Hindlimb muscle (tissue), 1 donor: ENCODE results near the gene STS. TPM values are rescaled to one million over a fixed set of nuclear protein-coding genes. Genes with fewer than 3 reads are reported as not detected.

ENCODE experiments used
- DNase-seq: peaks from one replicate; pipeline ENCODE4 v3.0.0-alpha.2; 2013
- polyA plus RNA-seq: library from polyadenylated mRNA; unstranded; fragments of 120-200 nt; gene quantifications from one replicate; pipeline ENCODE4 v1.2.1, GENCODE V29; 2013; ENCODE audit not compliant: insufficient read length

The STS gene, protein sequence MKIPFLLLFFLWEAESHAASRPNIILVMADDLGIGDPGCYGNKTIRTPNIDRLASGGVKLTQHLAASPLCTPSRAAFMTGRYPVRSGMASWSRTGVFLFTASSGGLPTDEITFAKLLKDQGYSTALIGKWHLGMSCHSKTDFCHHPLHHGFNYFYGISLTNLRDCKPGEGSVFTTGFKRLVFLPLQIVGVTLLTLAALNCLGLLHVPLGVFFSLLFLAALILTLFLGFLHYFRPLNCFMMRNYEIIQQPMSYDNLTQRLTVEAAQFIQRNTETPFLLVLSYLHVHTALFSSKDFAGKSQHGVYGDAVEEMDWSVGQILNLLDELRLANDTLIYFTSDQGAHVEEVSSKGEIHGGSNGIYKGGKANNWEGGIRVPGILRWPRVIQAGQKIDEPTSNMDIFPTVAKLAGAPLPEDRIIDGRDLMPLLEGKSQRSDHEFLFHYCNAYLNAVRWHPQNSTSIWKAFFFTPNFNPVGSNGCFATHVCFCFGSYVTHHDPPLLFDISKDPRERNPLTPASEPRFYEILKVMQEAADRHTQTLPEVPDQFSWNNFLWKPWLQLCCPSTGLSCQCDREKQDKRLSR
- 16.6 TPM for polyA plus RNA-seq

DNA sequence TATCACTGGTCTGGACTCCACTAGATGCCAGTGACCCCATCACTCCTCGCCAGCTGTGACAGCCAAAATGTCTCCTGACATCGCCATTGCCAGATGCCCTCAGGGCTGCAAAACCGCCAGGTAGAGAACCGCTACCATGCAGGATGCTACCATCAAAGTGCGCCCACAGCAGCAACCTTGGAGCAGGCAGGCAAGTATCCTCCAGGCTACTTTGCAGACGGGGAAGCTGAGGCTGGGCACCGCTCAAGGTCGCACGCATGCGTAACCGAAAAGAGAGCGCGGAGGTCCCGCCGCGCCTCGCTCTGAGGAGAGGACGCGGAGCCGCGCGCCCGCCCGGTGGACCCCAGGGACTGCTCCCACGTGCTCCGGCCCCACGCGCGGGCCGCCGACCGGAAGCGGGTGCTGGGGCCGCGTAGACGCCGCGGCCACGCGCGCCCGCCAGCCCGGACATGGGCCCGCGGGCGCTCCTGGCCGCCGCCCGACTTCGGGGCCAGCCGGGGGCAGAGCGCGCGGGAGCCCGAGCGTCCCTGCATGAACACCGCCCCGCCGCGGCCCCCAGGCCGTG is at the start of gene STS:
TSS of gene STS (plus strand) at position 300 of the 565 bp plus-strand sequence. CDS start 105,488 bp downstream, outside the sequence.
- DNase-seq = peak; percentile 54

GRCh38 chrX:7100022-7100421 is 47.5 kb upstream of the STS start:
- no peak for DNase-seq

GRCh38 chrX:7102119-7102518 is 45.4 kb upstream of the STS start:
- no peak for DNase-seq

DNA sequence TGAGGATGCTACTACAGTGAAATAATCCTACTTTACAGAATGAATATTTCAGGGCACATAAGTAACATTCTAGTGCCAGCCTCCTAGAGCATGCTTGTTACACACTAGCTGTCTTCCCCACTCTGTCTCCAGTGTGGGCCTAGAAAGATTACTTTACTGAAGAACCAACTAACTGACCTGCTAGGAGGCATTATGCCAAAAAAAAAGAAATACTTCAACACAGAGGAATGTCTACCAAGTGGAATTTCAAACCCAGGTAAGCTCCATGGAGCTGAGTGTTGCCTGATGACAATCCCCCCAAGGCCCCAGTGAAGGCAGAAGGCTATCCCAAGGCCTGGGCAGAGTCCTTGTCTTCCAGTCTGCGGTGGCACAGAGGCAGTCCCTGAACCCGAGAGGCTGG is 40.9 kb upstream of the STS start:
- no peak for DNase-seq

DNA sequence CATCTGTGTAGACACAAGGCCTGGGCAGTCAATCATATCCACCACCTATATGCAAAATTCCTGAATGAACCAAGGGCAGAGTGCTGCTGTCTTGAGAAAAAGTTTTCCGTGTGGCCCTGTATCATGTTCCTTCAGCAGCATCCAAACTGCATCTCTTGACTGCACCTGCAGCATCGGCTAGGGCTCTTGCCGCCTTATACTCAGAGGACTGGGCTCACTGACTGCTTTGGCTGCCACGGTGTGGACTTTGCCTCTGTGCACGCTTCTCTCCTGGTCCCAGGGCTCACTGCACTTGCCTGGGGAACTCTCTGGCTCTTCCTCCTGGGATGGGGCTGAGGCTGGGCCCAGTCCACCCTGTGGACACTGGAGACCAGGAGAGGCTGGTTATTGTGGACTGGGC is 39.5 kb upstream of the STS start:
- no peak for DNase-seq

DNA sequence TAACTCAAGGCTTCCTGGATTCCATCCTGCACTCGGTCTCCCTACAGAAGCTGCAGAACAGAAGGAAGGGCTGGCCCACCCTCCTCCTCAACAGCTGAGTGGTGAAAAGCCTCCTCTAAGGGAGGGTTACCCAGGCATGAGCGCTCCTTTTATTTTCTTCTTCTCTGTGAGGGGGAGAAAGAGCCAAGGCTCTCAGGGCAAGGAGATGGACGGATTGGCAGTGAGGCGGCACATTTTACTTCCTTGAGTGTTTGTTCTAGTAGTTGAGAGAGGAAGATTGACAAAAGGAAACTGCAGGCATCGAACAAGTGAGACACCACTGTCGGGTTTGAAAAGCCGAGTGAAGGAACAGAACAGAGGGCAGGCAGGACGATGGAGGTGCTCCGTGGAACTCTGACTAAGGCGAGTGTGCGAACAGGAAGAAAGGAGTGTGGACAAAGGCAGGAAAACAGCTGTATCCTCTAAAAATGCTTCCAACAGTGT is 38.4 kb upstream of the STS start:
- DNase-seq = no peak

GRCh38 chrX:7109838-7110793 is 37.4 kb upstream of the STS start:
- no peak for DNase-seq

DNA sequence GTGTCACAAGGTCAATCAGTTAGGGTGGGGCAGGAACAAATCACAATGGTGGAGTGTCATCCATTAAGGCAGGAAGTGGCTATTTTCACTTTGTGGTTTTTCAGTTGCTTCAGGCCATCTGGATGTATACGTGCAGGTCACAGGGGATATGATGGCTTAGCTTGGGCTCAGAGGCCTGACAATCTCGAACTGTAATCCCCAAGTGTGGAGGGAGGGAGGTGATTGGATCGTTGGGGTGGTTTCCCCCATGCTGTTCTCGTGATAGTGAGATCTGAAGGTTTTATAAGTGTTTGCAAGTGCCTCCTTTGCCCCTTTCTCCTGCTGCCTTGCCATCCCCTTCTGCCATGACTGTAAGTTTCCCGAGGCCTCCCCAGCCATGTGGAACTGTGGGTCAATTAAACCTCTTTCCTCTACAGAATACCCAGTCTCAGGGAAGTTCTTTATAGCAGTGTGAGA is 36.7 kb upstream of the STS start:
- DNase-seq = no peak

GRCh38 chrX:7111518-7111917 is 36.0 kb upstream of the STS start:
- no peak for DNase-seq

GRCh38 chrX:7112071-7112470 is 35.4 kb upstream of the STS start:
- no peak for DNase-seq

DNA sequence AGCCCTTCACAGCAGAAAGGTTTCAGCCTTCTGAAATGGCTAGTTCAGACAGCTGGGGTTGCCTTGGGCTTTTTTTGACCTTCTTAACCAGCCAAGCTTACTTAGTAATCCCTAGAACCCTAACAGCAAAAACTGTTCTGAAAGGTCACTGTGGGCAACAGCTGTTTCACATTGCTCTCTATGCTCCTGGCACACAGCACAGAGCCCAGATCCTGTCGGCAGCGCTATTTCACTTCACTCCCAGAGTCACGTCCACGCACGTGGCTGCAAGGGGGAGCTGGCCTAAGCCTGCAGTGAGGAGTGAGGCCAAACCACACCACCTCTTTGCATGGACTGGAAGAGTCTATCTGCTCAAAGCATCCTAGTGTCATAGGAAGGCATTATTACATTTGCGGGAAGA is 32.0 kb upstream of the STS start:
- no peak for DNase-seq

DNA sequence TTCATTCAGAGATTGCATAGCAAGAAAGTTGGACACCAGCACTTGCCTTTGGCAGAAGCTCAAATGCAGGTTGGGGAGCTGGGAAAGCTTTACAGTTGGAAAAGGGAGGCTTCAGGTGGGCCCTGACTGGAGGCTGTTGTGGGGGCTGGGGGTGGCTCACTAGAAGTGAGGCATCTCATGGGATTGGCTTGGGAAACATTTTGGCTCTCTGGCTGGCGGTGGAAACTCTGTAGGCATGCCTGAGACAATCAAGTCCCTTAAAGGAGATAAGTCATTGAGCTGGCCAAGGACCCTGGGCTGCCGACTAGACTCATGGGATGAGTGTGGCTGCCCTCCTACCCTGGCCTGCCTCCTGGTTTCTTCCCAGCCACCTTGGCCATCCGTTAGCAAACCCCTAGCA is 31.4 kb upstream of the STS start:
- no peak for DNase-seq

DNA sequence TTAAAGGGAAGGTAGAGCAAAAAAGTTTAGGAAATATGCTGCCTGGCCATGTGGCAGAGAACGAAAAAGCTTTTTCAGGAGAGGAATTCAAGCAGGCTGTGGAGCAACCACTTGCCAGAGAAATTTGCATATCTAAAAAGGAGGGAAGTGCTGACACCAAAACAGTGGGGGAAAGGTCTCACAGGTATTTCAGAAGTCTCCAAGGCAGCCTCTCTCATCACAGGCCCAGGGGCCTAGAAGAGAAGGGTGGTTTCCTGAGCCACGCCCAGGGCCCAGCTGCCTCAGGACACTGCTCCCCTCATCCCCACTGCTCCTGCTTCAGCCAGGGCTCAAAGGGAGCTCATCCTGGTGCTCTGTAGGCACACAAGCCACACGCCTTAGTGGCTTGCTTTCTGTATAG is 29.9 kb upstream of the STS start:
- no peak for DNase-seq

DNA sequence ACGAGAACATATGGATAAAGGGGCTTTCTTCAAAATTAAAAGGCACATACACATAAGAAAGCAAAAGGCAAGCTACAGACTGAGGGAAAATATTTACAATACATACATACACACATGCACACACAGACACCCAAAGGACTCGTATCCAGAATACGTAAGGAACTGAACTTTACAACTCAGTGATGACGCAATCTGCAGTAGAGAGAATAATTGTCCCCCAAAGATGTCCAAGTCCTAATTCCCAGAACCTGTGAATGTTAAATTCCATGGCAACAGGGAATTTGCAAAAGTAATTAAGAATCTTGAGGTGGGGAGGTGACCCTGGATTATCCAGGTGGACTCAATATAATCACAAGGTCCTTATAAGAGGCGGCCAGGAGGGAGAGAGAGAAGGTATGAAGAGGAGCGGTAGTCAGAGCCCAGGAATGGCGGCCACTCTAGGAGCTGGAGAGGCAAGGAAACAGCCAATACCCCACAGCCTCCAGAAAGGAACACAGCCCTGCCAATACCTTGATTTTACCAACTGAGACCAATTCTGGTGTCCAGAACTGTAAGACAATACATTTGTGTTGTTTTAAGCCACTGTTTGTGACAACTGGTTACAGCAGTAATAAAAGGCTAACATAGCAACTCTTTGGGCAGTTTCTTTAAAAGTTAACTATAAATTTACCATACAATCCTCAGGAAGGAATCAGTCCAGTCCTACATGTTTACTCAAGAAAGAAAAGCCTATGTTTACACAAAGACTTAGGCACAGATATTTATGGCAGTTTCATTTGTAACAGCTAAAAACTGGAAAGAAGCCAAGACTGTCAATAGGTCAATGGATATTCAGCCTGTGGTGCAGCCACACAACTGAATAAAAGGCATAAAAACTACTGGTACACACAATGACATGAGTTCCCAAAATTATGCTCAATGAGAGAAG is 27.3 kb upstream of the STS start:
- DNase-seq = no peak

DNA sequence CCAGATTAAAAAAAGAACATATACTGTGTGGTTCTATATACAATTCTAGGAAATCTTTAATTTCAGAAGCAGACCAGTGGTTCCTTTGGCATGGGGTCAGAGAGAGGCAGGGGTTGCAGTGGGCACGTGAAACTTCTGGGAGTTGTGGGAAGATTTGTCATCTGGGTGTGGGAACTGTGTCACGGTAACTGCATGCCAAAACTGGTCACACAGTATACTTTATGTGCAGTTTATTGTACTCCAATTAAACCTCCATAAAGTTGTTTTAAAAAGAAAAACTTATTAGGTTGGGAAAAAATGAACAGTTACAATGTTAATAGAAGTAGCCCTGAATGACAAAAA is 26.7 kb upstream of the STS start:
- DNase-seq = no peak

GRCh38 chrX:7127056-7127455 is 20.5 kb upstream of the STS start:
- no peak for DNase-seq

DNA sequence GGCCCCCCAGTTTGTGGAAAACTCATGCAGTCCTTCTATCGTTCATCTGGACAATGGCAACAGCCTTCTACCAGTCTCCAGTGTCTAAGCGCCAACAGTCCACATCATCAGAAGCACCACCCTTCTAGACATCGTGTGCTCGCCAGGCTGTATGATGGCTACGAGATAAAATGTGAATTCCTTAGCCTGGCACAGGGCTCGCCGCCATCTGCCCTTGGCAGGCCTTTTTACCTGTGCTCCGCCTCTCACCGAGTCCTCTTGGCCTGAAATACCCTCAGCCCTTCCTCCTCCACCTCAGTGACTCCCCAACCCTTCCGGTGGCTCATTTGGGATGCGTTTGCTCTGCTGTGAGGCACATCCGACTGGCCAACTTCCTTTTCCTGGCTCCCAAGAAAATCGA is 15.9 kb upstream of the STS start:
- no peak for DNase-seq

DNA sequence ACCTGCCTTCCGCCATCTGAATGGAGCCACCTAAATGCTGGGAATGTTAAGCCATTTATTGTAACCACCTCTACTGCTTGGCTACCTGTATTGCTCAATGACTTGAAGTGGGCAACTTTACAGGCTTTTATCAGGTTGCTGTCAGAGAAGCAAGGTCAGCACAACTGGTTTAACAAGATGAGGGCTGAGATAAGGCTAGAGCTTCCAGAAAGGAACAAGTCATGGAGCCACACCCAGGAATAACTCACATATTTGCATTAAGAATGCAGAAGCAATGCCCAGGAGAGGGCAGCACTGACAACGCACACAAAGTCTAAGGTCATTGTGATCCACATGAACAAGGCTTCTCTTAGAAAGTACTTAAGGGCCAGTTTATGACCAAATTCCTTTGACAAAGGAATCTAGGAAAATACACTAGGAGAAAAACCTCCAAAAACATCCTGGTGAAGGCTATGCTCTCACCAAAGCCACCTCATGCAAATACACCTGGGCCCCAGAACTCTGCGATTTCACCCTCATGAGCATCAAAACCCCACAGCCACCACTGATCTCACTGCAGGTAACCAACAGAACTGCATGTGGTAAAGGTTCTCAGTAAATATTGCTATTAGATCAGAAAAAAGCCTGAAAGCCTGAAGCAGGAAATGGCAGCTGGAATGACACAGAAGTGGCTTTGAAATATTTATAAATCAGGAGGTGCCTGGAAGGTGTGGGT is 15.0 kb upstream of the STS start:
- no peak for DNase-seq

- no peak for DNase-seq
Measured at GRCh38 chrX:7133050-7133440, 14.5 kb upstream of the STS start.

- DNase-seq = no peak
Measured at GRCh38 chrX:7134981-7135380, 12.5 kb upstream of the STS start.
